MM.1S (cell line): ENCODE data around the gene ZNF30.

Experiments
- EZH2 ChIP-seq: fragments of 300-600 bp; sonication (generic); optimal IDR thresholded peaks from 2 replicates; pipeline ENCODE3; 2017; ENCODE audit warnings: low read depth, mild to moderate bottlenecking, antibody characterized with exemption, low read length, mixed read lengths
- EZH2phosphoT487 ChIP-seq: fragments of 300-600 bp; sonication (generic); IDR thresholded peaks from 2 replicates; pipeline ENCODE4 v1.6.1; 2018; ENCODE audit warnings: antibody characterized with exemption, low read length
- TF ChIP-seq, protein P1 (sequence below): fragments of 300-600 bp; sonication (generic); IDR thresholded peaks from 2 replicates; pipeline ENCODE4 v1.5.1; 2016; ENCODE audit warnings: antibody characterized with exemption, low read length, mixed read lengths

DNA sequence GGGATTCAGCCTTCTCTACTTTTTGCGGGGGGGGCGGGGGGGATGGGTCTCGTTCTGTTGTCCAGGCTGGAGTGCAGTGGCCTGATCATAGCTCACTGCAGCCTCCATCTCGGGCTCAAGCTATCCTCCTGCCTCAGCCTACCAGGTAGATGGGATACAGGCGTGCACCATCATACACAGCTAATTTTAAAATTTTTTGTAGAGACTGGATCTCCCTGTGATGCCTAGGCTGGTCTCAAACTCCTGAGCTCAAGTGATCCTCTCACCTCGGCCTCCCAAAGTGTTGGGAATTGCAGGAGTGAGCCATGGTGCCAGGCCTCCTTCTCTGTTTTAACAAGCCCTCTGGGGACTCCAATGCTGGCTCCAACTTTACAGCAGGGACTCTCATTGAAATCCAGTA is 37.9 kb downstream of the ZNF30 start:
- TF ChIP-seq, protein P1, sequence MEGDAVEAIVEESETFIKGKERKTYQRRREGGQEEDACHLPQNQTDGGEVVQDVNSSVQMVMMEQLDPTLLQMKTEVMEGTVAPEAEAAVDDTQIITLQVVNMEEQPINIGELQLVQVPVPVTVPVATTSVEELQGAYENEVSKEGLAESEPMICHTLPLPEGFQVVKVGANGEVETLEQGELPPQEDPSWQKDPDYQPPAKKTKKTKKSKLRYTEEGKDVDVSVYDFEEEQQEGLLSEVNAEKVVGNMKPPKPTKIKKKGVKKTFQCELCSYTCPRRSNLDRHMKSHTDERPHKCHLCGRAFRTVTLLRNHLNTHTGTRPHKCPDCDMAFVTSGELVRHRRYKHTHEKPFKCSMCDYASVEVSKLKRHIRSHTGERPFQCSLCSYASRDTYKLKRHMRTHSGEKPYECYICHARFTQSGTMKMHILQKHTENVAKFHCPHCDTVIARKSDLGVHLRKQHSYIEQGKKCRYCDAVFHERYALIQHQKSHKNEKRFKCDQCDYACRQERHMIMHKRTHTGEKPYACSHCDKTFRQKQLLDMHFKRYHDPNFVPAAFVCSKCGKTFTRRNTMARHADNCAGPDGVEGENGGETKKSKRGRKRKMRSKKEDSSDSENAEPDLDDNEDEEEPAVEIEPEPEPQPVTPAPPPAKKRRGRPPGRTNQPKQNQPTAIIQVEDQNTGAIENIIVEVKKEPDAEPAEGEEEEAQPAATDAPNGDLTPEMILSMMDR = no peak
- no peak for TF ChIP-seq EZH2
- TF ChIP-seq EZH2phosphoT487 = no peak
